Neural cell (in vitro differentiated cells): ENCODE data around the gene MRPS27.

ENCODE experiments used
- EP300 ChIP-seq: fragments of 450-650 bp; conservative IDR thresholded peaks from 2 replicates; pipeline ENCODE4 v1.6.1; 2014; ENCODE audit warnings: antibody characterized with exemption, mild to moderate bottlenecking, moderate library complexity; ENCODE audit not compliant: poor library complexity, severe bottlenecking
- EZH2 ChIP-seq: fragments of 200-600, 300-800 bp; shearing (Covaris generic), sonication (generic); IDR thresholded peaks from 2 replicates; pipeline ENCODE4 v1.6.1; 2014; ENCODE audit warnings: antibody characterized with exemption, low read length, borderline replicate concordance, mild to moderate bottlenecking; ENCODE audit not compliant: insufficient read depth, poor library complexity, severe bottlenecking
- POLR2AphosphoS5 ChIP-seq: IDR thresholded peaks from 2 replicates; pipeline ENCODE4 v1.6.1; 2012
- RAD21 ChIP-seq: fragments of 450-650 bp; conservative IDR thresholded peaks from 2 replicates; pipeline ENCODE4 v1.6.1; 2014; ENCODE audit warnings: antibody characterized with exemption, mild to moderate bottlenecking, moderate library complexity
- SMC3 ChIP-seq: fragments of 450-650 bp; conservative IDR thresholded peaks from 2 replicates; pipeline ENCODE4 v1.6.1; 2014; ENCODE audit warnings: antibody characterized with exemption, mild to moderate bottlenecking, moderate library complexity; ENCODE audit not compliant: poor library complexity
- TF ChIP-seq, protein P1 (sequence below): fragments of 450-650 bp; IDR thresholded peaks from 2 replicates; pipeline ENCODE4 v1.5.1; 2014; ENCODE audit warnings: antibody characterized with exemption, mild to moderate bottlenecking, moderate library complexity; ENCODE audit not compliant: poor library complexity, severe bottlenecking
- TF ChIP-seq, protein P2 (sequence below): IDR thresholded peaks from 2 replicates; pipeline ENCODE4 v1.6.1; 2012; ENCODE audit warnings: borderline replicate concordance

DNA sequence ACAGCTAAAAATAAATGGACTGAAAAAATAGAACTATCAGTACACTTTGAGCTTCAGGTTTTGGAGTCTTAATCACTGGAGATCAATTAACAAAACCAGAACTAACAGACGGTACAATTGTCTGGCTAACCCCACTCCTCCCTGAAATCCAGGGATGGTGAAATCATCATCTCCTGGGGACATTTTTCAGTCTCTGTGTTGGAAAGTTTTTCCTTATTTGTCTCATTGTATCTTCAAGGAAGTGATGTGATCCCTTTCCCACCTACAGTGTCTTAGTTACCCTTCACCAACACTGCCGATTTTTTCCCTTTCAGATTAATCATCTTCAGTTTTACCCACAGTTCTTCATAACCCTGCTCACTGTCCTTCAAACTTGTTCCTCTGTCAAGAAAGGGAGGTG, 130.9 kb downstream of the MRPS27 start:
- TF ChIP-seq EZH2 (no peak), POLR2AphosphoS5 (no peak), RAD21 (no peak), EP300 (no peak), SMC3 (no peak)
- TF ChIP-seq, protein P1, sequence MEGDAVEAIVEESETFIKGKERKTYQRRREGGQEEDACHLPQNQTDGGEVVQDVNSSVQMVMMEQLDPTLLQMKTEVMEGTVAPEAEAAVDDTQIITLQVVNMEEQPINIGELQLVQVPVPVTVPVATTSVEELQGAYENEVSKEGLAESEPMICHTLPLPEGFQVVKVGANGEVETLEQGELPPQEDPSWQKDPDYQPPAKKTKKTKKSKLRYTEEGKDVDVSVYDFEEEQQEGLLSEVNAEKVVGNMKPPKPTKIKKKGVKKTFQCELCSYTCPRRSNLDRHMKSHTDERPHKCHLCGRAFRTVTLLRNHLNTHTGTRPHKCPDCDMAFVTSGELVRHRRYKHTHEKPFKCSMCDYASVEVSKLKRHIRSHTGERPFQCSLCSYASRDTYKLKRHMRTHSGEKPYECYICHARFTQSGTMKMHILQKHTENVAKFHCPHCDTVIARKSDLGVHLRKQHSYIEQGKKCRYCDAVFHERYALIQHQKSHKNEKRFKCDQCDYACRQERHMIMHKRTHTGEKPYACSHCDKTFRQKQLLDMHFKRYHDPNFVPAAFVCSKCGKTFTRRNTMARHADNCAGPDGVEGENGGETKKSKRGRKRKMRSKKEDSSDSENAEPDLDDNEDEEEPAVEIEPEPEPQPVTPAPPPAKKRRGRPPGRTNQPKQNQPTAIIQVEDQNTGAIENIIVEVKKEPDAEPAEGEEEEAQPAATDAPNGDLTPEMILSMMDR: no peak
- TF ChIP-seq, protein P2, sequence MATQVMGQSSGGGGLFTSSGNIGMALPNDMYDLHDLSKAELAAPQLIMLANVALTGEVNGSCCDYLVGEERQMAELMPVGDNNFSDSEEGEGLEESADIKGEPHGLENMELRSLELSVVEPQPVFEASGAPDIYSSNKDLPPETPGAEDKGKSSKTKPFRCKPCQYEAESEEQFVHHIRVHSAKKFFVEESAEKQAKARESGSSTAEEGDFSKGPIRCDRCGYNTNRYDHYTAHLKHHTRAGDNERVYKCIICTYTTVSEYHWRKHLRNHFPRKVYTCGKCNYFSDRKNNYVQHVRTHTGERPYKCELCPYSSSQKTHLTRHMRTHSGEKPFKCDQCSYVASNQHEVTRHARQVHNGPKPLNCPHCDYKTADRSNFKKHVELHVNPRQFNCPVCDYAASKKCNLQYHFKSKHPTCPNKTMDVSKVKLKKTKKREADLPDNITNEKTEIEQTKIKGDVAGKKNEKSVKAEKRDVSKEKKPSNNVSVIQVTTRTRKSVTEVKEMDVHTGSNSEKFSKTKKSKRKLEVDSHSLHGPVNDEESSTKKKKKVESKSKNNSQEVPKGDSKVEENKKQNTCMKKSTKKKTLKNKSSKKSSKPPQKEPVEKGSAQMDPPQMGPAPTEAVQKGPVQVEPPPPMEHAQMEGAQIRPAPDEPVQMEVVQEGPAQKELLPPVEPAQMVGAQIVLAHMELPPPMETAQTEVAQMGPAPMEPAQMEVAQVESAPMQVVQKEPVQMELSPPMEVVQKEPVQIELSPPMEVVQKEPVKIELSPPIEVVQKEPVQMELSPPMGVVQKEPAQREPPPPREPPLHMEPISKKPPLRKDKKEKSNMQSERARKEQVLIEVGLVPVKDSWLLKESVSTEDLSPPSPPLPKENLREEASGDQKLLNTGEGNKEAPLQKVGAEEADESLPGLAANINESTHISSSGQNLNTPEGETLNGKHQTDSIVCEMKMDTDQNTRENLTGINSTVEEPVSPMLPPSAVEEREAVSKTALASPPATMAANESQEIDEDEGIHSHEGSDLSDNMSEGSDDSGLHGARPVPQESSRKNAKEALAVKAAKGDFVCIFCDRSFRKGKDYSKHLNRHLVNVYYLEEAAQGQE: no peak
